GM12878 (cell line): Measurements from ENCODE around the gene FBXW8. TPM values are rescaled to one million over a fixed set of nuclear protein-coding genes. Genes with fewer than 3 reads are reported as not detected.

Experiments used
- ATAC-seq: fragments of 200-7000 bp; cut with Tn5 transposase; 3 replicates; pipeline ENCODE4 v1.9.1; 2020; ENCODE audit warnings: mild to moderate bottlenecking, moderate library complexity
- BruUV-seq: library from RNA; stranded (reverse); fragments of 400-500 nt; replicated peaks from 2 replicates; lab custom pipeline; 2021; lab: Mats Ljungman, UMichigan
- CTCF ChIA-PET: fragments of 300-600 bp; sonication (Branson Sonifier 250); formaldehyde crosslinking; extraction: SDS; loops from one replicate; lab custom pipeline; 2021; ENCODE audit warnings: inconsistent platforms; lab: Yijun Ruan, JAX
- POLR2A ChIA-PET: fragments of 350-600 bp; formaldehyde crosslinking; extraction: SDS; loops from one replicate; lab custom pipeline; 2021; ENCODE audit warnings: inconsistent platforms; lab: Charles Lee
- RAD21 ChIA-PET: fragments of 300-600 bp; sonication (Branson Sonifier 250); formaldehyde crosslinking; loops from one replicate; lab custom pipeline; 2023; ENCODE audit warnings: antibody characterized with exemption; ENCODE audit not compliant: unreplicated experiment; lab: Charles Lee
- SMC1A ChIA-PET: fragments of 300-600 bp; sonication (Branson Sonifier 250); formaldehyde crosslinking; loops from one replicate; lab custom pipeline; 2023; ENCODE audit not compliant: unreplicated experiment, uncharacterized antibody; lab: Charles Lee
- DNase-seq: peaks from one replicate; pipeline ENCODE4 v3.0.0-alpha.2; 2011; ENCODE audit warnings: low read depth, low spot score
- FAIRE-seq: peaks from 3 replicates; lab custom pipeline; 2011; peaks lifted over from hg19 to GRCh38; lab: Jason Lieb, UNC
- H2AFZ ChIP-seq: 2 replicates; pipeline ENCODE4 v1.6.0; 2011; ENCODE audit warnings: low read depth, low read length, control low read depth; ENCODE audit not compliant: control insufficient read depth
- H3K27ac ChIP-seq: 2 replicates; pipeline ENCODE4 v1.5.1; 2011; ENCODE audit warnings: control low read depth; ENCODE audit not compliant: control insufficient read depth, insufficient read depth
- H3K27me3 ChIP-seq, 2 experiments: replicated peaks in 1 of 2; 2 replicates each; pipeline versions ENCODE4 v1.6.0 to v1.6.1; 2011; ENCODE audit warnings: low read length in 1 of 2; ENCODE audit not compliant: control insufficient read depth in 2 of 2, insufficient read depth in 2 of 2
- H3K36me3 ChIP-seq, 2 experiments: 2 replicates each; pipeline ENCODE4 v1.5.1; 2011; ENCODE audit warnings: low read length in 1 of 2; ENCODE audit not compliant: control insufficient read depth in 2 of 2, insufficient read depth in 2 of 2
- H3K4me1 ChIP-seq: 2 replicates; pipeline ENCODE4 v1.6.1; 2011; ENCODE audit warnings: mild to moderate bottlenecking, low read length, moderate library complexity, mixed read lengths; ENCODE audit not compliant: control insufficient read depth, insufficient read depth
- H3K4me2 ChIP-seq: 2 replicates; pipeline ENCODE4 v1.6.0; 2011; ENCODE audit warnings: control low read depth; ENCODE audit not compliant: control insufficient read depth, insufficient read depth
- H3K4me3 ChIP-seq: fragments of 200-600 bp; sonication (generic); 2 replicates; pipeline ENCODE4 v1.5.1; 2016
- H3K79me2 ChIP-seq: 2 replicates; pipeline ENCODE4 v1.6.0; 2011; ENCODE audit warnings: low read length; ENCODE audit not compliant: control insufficient read depth, insufficient read depth
- H3K9ac ChIP-seq: 2 replicates; pipeline ENCODE4 v1.8.0; 2011; ENCODE audit warnings: low read length, control low read depth, mixed read lengths; ENCODE audit not compliant: control insufficient read depth, insufficient read depth
- H3K9me3 ChIP-seq: replicated peaks from 3 replicates; pipeline ENCODE4 v1.5.1; 2011; ENCODE audit warnings: mild to moderate bottlenecking, low read length; ENCODE audit not compliant: control insufficient read depth, insufficient read depth
- H4K20me1 ChIP-seq: 2 replicates; pipeline ENCODE4 v1.6.0; 2011; ENCODE audit not compliant: control insufficient read depth, insufficient read depth
- CHD4 ChIP-seq: fragments of 200-600 bp; sonication (generic); IDR thresholded peaks from 2 replicates; pipeline ENCODE4 v1.6.1; 2016; ENCODE audit warnings: mild to moderate bottlenecking
- CTCF ChIP-seq, 3 experiments: IDR thresholded peaks in 2 of 3; conservative IDR thresholded peaks in 1 of 3; 2 replicates each; pipeline ENCODE4 v1.5.1; 2011; ENCODE audit warnings: low read depth in 3 of 3, low read length in 3 of 3, mild to moderate bottlenecking in 3 of 3, control low read depth in 2 of 3, moderate library complexity in 2 of 3, inconsistent platforms in 1 of 3, mixed read lengths in 1 of 3; ENCODE audit not compliant: control insufficient read depth in 2 of 3, insufficient read depth in 1 of 3; ENCODE audit errors: extremely low read depth in 1 of 3
- EED ChIP-seq: sonication (generic); IDR thresholded peaks from 2 replicates; pipeline ENCODE4 v1.6.1; 2016; ENCODE audit warnings: antibody characterized with exemption, low read depth
- HDAC2 ChIP-seq: fragments of 200-600 bp; sonication (generic); IDR thresholded peaks from 2 replicates; pipeline ENCODE4 v1.6.1; 2017
- HDAC6 ChIP-seq: fragments of 200-600 bp; sonication (generic); IDR thresholded peaks from one replicate; pipeline ENCODE4 v1.8.0; 2017; ENCODE audit warnings: antibody characterized with exemption; ENCODE audit not compliant: unreplicated experiment
- IKZF2 ChIP-seq, 2 experiments: fragments of 450-650 bp; IDR thresholded peaks; 2 replicates each; pipeline ENCODE4 v1.6.1; 2017; ENCODE audit warnings: mild to moderate bottlenecking in 2 of 2, moderate library complexity in 2 of 2
- MAX ChIP-seq: IDR thresholded peaks from 2 replicates; pipeline ENCODE4 v1.6.1; 2012; ENCODE audit warnings: low read depth, low read length, improper control_type of control experiment
- MXI1 ChIP-seq: fragments of 150-350 bp; IDR thresholded peaks from 2 replicates; pipeline ENCODE4 v1.6.1; 2011; ENCODE audit warnings: low read depth, mild to moderate bottlenecking, inconsistent platforms, low read length, improper control_type of control experiment
- POLR2A ChIP-seq: IDR thresholded peaks from 2 replicates; pipeline ENCODE4 v1.6.1; 2011; ENCODE audit warnings: low read depth, mild to moderate bottlenecking, low read length
- POLR2AphosphoS2 ChIP-seq: IDR thresholded peaks from 2 replicates; pipeline ENCODE4 v1.6.1; 2011; ENCODE audit warnings: low read depth, mild to moderate bottlenecking, low read length, improper control_type of control experiment, moderate library complexity
- PRDM15 ChIP-seq: fragments of 450-650 bp; formaldehyde crosslinking; IDR thresholded peaks from 2 replicates; pipeline ENCODE4 v1.4.0; 2020; ENCODE audit warnings: mild to moderate bottlenecking, moderate library complexity
- SRF ChIP-seq, 2 experiments: IDR thresholded peaks; 2 replicates each; pipeline ENCODE4 v1.6.1; 2011; ENCODE audit warnings: low read depth in 2 of 2, low read length in 2 of 2, mild to moderate bottlenecking in 1 of 2, moderate library complexity in 1 of 2
- SUZ12 ChIP-seq: fragments of 200-600 bp; sonication (generic); IDR thresholded peaks from one replicate; pipeline ENCODE4 v1.6.1; 2018; ENCODE audit warnings: antibody characterized with exemption, mild to moderate bottlenecking; ENCODE audit not compliant: unreplicated experiment
- TAF1 ChIP-seq: IDR thresholded peaks from 2 replicates; pipeline ENCODE4 v1.6.1; 2011; ENCODE audit warnings: mild to moderate bottlenecking, low read depth, low read length, borderline replicate concordance
- TCF3 ChIP-seq: IDR thresholded peaks from 2 replicates; pipeline ENCODE4 v1.6.1; 2012; ENCODE audit warnings: low read depth, mild to moderate bottlenecking, low read length, borderline replicate concordance; ENCODE audit not compliant: insufficient read depth
- USF1 ChIP-seq: IDR thresholded peaks from 2 replicates; pipeline ENCODE4 v1.6.1; 2011; ENCODE audit warnings: borderline replicate concordance, low read depth, mild to moderate bottlenecking, moderate library complexity, mixed read lengths, low read length; ENCODE audit not compliant: insufficient read depth; ENCODE audit errors: extremely low read length
- ZNF24 ChIP-seq: fragments of 450-650 bp; IDR thresholded peaks from 2 replicates; pipeline ENCODE4 v1.6.1; 2017; ENCODE audit warnings: antibody characterized with exemption, mild to moderate bottlenecking
- WGBS: methylation state at CpG from one replicate; pipeline ENCODE4 v1.1.6; 2016; ENCODE audit warnings: low lambda C conversion rate; ENCODE audit not compliant: insufficient replicate concordance, insufficient coverage; ENCODE audit errors: missing lambda C conversion rate; 5-methylcytosine and 5-hydroxymethylcytosine counted together
- in situ Hi-C: fragments of 300-500 bp; cut with MboI; formaldehyde crosslinking; loops from 9 replicates; pipeline ENCODE4 v1.14.3; 2018; ENCODE audit warnings: mixed read lengths
- intact Hi-C: fragments of 100-400 bp; cut with micrococcal nuclease; formaldehyde crosslinking; loops from one replicate; pipeline ENCODE4 v1.14.2; 2022; ENCODE audit not compliant: unreplicated experiment
- polyA plus RNA-seq, 11 experiments: library from polyadenylated mRNA; depleted of rRNA in 4 of 11; unstranded in 6 of 11; stranded (reverse) in 5 of 11; fragments of >200 nt; fragmentation: Nextera tagmentation in 4 of 11; fragmentation: Illumina TruSeq in 1 of 11; extraction: Ambion mirVana in 4 of 11; extraction: Trizol in 1 of 11; gene quantifications; 1 replicate in 1 of 11; 2 replicates in 10 of 11; pipeline versions ENCODE4 v1.2.1 to v1.2.3, GENCODE V29; 2011 to 2016; ENCODE audit warnings: inconsistent platforms in 2 of 11, missing spikeins in 2 of 11, low read depth in 1 of 11
- total RNA-seq, 4 experiments: library from RNA; depleted of rRNA in 3 of 4; stranded (reverse); fragments of >200 nt in 3 of 4; fragmentation: Illumina TruSeq in 1 of 4; extraction: Trizol in 1 of 4; gene quantifications; 2 replicates each; pipeline versions ENCODE4 v1.2.1 to v1.2.3, GENCODE V29; 2013 to 2021

The FBXW8 gene
- total and polyA plus RNA-seq, 10 of the 15 experiments (the other 5 are each of a cell fraction or from before 2014, with no cell fraction given), result 0.49 to 7.5 (median 4.4) TPM

- CTCF ChIA-PET, result no interaction called here
- WGBS, result 1% methylated on average over 44 of the region's 65 CpGs
- DNase-seq, result no peak
- Histone ChIP-seq H3K36me3 (no peaks in the 10 kb centered on the region), H3K27ac (no peak overlapping the region), H3K4me2 (peak overlapping the region; percentile 26; the same call in 1 of the 2 replicates), H3K27me3 (peaks cover 22 to 25% of the 10 kb centered on the region in 2 experiments), H4K20me1 (no peaks in the 10 kb centered on the region), H3K4me3 (no peak overlapping the region), H3K9ac (no peak overlapping the region), H3K79me2 (no peaks in the 10 kb centered on the region), H3K9me3 (no peaks in the 10 kb centered on the region), H2AFZ (peak overlapping the region; percentile 13; the same call in 1 of the 2 replicates), H3K4me1 (no peaks in the 10 kb centered on the region; the same call in 1 of the 2 replicates)
- intact Hi-C loops (loop anchor here (10.0 kb wide), 1 partner anchor 146 kb away; the partner anchor contains the start of genes RNFT2 and SPRING1), in situ Hi-C loops (no loop called here)
- no peak for FAIRE-seq
- RAD21 ChIA-PET, result no interaction called here
- POLR2A ChIA-PET, result no interaction called here
- peak; percentile 93 for ATAC-seq
- BruUV-seq, result no TSS peak
- SMC1A ChIA-PET, result no interaction called here
- TF ChIP-seq SRF (IDR thresholded peaks at IDR 0.05; ENCODE audit: low read depth in 2 of 2, low read length in 2 of 2) (no peak), TAF1 (no peak), USF1 (no peak), POLR2A (no peak), TCF3 (no peak), HDAC6 (peak; percentile 99), MXI1 (no peak), ZNF24 (no peak), CTCF (IDR thresholded peaks at IDR 0.05 in 2 of 3, conservative IDR thresholded peaks at IDR 0.05 in 1 of 3; ENCODE audit: control insufficient read depth in 2 of 3, extremely low read depth in 1 of 3, insufficient read depth in 1 of 3, low read depth in 3 of 3, low read length in 3 of 3) (0 out of 6 replicates have a peak, but pooled peaks of 2 of the 3 experiments have one; percentile 4 to 9), CHD4 (no peak), PRDM15 (CRISPR knock-in tag) (no peak), HDAC2 (peak; percentile 93; the same call in 1 of the 2 replicates), MAX (no peak), EED (no peak), SUZ12 (peak; percentile 36), POLR2AphosphoS2 (no peak), IKZF2 (IDR thresholded peaks at IDR 0.05) (no peak)
Measured at GRCh38 chr12:116880817-116881324, 29.9 kb upstream of the FBXW8 start.
